WTC11 (cell line): Measurements from ENCODE around the gene FLT3LG. TPM values are rescaled to one million over a fixed set of nuclear protein-coding genes. Genes with fewer than 3 reads are reported as not detected.

Experiments
- EMX1 ChIP-seq: fragments of 250-450 bp; sonication (Bioruptor Pico); IDR thresholded peaks from 2 replicates; pipeline ENCODE4 v1.8.0; 2021; ENCODE audit warnings: mild to moderate bottlenecking
- SP1 ChIP-seq: sonication (generic); formaldehyde crosslinking; conservative IDR thresholded peaks from 2 replicates; pipeline ENCODE4 v1.8.1; 2022; ENCODE audit warnings: missing genetic modification reagents
- total RNA-seq: library from RNA; stranded (reverse); gene quantifications from 3 replicates; pipeline ENCODE4 v1.2.3, GENCODE V29; 2021
- TF ChIP-seq, protein P1 (sequence below): sonication (generic); formaldehyde crosslinking; IDR thresholded peaks from 2 replicates; pipeline ENCODE4 v1.8.1; 2023; ENCODE audit warnings: mild to moderate bottlenecking, missing genetic modification reagents, moderate library complexity
- TF ChIP-seq, protein P2 (sequence below): fragments of 250-450 bp; sonication (Bioruptor Pico); conservative IDR thresholded peaks from 2 replicates; pipeline ENCODE4 v1.9.0; 2021; ENCODE audit warnings: mild to moderate bottlenecking
- TF ChIP-seq, protein P3 (sequence below): fragments of 250-450 bp; sonication (Bioruptor Pico); IDR thresholded peaks from 2 replicates; pipeline ENCODE4 v1.9.0; 2021; ENCODE audit warnings: mild to moderate bottlenecking, borderline replicate concordance
- TF ChIP-seq, protein P4 (sequence below): sonication (generic); formaldehyde crosslinking; IDR thresholded peaks from 2 replicates; pipeline ENCODE4 v1.8.0; 2023; ENCODE audit warnings: missing genetic modification reagents, mild to moderate bottlenecking, borderline replicate concordance
- TF ChIP-seq, protein P5 (sequence below): fragments of 250-450 bp; sonication (Bioruptor Pico); IDR thresholded peaks from 2 replicates; pipeline ENCODE4 v1.9.0; 2021; ENCODE audit warnings: moderate library complexity, mild to moderate bottlenecking, inconsistent platforms, borderline replicate concordance
- TF ChIP-seq, protein P6 (sequence below): sonication (generic); formaldehyde crosslinking; IDR thresholded peaks from 2 replicates; pipeline ENCODE4 v1.8.0; 2022; ENCODE audit warnings: mild to moderate bottlenecking, missing genetic modification reagents
- TF ChIP-seq, protein P7 (sequence below): fragments of 250-450 bp; sonication (Bioruptor Pico); IDR thresholded peaks from 2 replicates; pipeline ENCODE4 v1.8.0; 2021; ENCODE audit warnings: mild to moderate bottlenecking

The FLT3LG gene
- total RNA-seq, 1 experiment from 2014 or later, result 2.9 TPM

DNA sequence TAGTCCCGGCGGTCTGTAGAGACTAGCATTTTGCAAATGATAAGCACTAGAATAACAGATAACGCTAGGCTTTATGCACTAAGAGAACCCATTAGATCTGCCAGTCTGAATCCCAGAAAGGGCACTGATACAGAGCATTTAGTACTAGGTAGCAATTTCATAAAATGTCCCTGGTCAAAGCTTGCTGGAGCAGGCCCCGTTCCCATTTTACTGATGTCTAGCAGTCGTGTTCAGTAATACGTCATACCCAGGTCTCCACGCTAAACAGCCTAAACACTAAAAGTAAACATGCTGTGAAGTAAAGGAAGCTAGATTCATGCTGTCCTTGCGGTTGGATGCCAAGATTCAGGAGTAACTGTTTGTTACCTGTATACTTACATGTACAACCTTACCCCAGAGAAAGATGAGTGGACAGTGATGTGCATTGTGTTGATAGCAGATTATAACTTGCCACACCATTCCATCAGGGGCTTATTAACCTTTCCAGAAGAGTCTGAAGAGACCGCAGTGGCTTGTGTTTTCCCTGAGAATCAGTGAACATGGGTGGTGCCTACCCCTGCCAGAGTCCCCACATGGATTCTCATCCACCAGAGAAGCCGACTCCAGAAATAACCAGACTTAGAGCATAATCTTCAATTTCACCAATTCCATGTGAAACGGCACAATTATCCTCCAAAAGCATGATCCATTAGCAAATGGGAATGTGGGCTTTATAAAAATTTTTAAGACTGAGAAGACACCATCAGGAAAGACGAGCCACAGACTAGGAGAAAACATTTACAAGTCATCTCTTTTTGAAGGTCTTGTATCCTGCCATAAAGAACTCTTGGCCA is 18.8 kb downstream of the FLT3LG start (continued):
- TF ChIP-seq, protein P1, sequence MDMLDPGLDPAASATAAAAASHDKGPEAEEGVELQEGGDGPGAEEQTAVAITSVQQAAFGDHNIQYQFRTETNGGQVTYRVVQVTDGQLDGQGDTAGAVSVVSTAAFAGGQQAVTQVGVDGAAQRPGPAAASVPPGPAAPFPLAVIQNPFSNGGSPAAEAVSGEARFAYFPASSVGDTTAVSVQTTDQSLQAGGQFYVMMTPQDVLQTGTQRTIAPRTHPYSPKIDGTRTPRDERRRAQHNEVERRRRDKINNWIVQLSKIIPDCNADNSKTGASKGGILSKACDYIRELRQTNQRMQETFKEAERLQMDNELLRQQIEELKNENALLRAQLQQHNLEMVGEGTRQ (CRISPR knock-in tag), result no peak
- TF ChIP-seq, protein P2, sequence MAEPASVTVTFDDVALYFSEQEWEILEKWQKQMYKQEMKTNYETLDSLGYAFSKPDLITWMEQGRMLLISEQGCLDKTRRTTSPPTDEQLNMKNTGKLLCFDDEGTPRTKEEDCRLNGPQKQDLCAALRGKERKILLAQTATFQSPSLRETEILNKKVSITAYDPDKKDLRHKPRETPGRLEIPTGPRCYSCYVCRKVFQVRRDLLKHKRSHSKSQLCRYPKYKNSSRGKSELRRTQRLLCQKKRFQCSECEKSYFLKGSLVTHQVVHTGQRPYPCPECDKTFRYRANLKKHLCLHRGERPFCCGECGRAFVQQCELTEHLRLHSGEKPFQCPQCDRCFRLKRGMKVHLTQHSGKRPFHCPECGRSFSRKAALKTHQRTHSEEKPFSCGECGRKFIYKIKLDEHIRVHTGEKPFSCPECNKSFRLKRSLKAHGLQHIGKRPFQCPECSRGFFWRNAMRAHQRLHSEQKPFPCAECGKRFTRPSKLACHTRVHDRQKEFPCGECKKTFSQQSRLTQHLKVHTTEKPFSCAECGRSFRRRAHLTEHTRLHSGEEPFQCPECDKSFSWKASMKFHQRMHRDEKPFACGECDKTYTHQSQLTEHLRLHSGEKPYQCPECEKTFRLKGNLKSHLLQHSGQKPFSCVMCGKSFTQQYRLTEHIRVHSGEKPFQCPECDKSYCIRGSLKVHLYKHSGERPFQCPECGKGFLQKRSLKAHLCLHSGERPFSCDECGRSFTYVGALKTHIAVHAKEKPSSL (CRISPR knock-in tag), result peak; percentile 97
- TF ChIP-seq SP1, result 0 out of 2 replicates have a peak, but pooled peaks have one; percentile 23
- peak; percentile 96 for TF ChIP-seq EMX1 (CRISPR knock-in tag)
- TF ChIP-seq, protein P3, sequence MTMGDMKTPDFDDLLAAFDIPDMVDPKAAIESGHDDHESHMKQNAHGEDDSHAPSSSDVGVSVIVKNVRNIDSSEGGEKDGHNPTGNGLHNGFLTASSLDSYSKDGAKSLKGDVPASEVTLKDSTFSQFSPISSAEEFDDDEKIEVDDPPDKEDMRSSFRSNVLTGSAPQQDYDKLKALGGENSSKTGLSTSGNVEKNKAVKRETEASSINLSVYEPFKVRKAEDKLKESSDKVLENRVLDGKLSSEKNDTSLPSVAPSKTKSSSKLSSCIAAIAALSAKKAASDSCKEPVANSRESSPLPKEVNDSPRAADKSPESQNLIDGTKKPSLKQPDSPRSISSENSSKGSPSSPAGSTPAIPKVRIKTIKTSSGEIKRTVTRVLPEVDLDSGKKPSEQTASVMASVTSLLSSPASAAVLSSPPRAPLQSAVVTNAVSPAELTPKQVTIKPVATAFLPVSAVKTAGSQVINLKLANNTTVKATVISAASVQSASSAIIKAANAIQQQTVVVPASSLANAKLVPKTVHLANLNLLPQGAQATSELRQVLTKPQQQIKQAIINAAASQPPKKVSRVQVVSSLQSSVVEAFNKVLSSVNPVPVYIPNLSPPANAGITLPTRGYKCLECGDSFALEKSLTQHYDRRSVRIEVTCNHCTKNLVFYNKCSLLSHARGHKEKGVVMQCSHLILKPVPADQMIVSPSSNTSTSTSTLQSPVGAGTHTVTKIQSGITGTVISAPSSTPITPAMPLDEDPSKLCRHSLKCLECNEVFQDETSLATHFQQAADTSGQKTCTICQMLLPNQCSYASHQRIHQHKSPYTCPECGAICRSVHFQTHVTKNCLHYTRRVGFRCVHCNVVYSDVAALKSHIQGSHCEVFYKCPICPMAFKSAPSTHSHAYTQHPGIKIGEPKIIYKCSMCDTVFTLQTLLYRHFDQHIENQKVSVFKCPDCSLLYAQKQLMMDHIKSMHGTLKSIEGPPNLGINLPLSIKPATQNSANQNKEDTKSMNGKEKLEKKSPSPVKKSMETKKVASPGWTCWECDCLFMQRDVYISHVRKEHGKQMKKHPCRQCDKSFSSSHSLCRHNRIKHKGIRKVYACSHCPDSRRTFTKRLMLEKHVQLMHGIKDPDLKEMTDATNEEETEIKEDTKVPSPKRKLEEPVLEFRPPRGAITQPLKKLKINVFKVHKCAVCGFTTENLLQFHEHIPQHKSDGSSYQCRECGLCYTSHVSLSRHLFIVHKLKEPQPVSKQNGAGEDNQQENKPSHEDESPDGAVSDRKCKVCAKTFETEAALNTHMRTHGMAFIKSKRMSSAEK (CRISPR knock-in tag), result peak; percentile 93
- TF ChIP-seq, protein P4, sequence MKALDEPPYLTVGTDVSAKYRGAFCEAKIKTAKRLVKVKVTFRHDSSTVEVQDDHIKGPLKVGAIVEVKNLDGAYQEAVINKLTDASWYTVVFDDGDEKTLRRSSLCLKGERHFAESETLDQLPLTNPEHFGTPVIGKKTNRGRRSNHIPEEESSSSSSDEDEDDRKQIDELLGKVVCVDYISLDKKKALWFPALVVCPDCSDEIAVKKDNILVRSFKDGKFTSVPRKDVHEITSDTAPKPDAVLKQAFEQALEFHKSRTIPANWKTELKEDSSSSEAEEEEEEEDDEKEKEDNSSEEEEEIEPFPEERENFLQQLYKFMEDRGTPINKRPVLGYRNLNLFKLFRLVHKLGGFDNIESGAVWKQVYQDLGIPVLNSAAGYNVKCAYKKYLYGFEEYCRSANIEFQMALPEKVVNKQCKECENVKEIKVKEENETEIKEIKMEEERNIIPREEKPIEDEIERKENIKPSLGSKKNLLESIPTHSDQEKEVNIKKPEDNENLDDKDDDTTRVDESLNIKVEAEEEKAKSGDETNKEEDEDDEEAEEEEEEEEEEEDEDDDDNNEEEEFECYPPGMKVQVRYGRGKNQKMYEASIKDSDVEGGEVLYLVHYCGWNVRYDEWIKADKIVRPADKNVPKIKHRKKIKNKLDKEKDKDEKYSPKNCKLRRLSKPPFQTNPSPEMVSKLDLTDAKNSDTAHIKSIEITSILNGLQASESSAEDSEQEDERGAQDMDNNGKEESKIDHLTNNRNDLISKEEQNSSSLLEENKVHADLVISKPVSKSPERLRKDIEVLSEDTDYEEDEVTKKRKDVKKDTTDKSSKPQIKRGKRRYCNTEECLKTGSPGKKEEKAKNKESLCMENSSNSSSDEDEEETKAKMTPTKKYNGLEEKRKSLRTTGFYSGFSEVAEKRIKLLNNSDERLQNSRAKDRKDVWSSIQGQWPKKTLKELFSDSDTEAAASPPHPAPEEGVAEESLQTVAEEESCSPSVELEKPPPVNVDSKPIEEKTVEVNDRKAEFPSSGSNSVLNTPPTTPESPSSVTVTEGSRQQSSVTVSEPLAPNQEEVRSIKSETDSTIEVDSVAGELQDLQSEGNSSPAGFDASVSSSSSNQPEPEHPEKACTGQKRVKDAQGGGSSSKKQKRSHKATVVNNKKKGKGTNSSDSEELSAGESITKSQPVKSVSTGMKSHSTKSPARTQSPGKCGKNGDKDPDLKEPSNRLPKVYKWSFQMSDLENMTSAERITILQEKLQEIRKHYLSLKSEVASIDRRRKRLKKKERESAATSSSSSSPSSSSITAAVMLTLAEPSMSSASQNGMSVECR (CRISPR knock-in tag), result 0 out of 2 replicates have a peak, but pooled peaks have one; percentile 25
- TF ChIP-seq, protein P5, sequence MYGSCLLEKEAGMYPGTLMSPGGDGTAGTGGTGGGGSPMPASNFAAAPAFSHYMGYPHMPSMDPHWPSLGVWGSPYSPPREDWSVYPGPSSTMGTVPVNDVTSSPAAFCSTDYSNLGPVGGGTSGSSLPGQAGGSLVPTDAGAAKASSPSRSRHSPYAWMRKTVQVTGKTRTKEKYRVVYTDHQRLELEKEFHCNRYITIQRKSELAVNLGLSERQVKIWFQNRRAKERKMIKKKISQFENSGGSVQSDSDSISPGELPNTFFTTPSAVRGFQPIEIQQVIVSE, result 0 out of 2 replicates have a peak, but pooled peaks have one; percentile 23
- TF ChIP-seq, protein P6, sequence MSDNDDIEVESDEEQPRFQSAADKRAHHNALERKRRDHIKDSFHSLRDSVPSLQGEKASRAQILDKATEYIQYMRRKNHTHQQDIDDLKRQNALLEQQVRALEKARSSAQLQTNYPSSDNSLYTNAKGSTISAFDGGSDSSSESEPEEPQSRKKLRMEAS, result no peak
- TF ChIP-seq, protein P7, sequence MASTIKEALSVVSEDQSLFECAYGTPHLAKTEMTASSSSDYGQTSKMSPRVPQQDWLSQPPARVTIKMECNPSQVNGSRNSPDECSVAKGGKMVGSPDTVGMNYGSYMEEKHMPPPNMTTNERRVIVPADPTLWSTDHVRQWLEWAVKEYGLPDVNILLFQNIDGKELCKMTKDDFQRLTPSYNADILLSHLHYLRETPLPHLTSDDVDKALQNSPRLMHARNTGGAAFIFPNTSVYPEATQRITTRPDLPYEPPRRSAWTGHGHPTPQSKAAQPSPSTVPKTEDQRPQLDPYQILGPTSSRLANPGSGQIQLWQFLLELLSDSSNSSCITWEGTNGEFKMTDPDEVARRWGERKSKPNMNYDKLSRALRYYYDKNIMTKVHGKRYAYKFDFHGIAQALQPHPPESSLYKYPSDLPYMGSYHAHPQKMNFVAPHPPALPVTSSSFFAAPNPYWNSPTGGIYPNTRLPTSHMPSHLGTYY, result peak; percentile 94
